CD4-positive, alpha-beta memory T cell (primary cell): ENCODE results near the gene ANKRD11. TPM values are rescaled to one million over a fixed set of nuclear protein-coding genes. Genes with fewer than 3 reads are reported as not detected.
A peak's percentile ranks its signal among the peaks of the same experiment; 100 is the strongest.

Experiments used
- CTCF ChIA-PET: fragments of 350-600 bp; sonication (Branson Sonifier 250); formaldehyde crosslinking; loops from one replicate; lab custom pipeline; 2021; ENCODE audit warnings: inconsistent platforms; ENCODE audit not compliant: partially characterized antibody; lab: Charles Lee
- POLR2A ChIA-PET: fragments of 350-600 bp; sonication (Branson Sonifier 250); formaldehyde crosslinking; loops from one replicate; lab custom pipeline; 2021; ENCODE audit not compliant: partially characterized antibody; lab: Charles Lee
- DNase-seq, 5 donors: peaks; one replicate each; pipeline versions ENCODE4 v3.0.0 to v3.0.0-alpha.2; 2020 to 2022; ENCODE audit warnings: mixed read lengths in 1 of 5
- H3K27ac ChIP-seq: one replicate; pipeline ENCODE4 v1.7.0; 2013; ENCODE audit warnings: low read depth, low read length
- H3K27me3 ChIP-seq: 2 replicates; pipeline ENCODE4 v1.7.0; 2013; ENCODE audit warnings: mild to moderate bottlenecking, low read length, moderate library complexity; ENCODE audit not compliant: insufficient read depth
- H3K36me3 ChIP-seq: 2 replicates; pipeline ENCODE4 v1.7.0; 2013; ENCODE audit warnings: mild to moderate bottlenecking, low read length, moderate library complexity; ENCODE audit not compliant: insufficient read depth
- H3K4me1 ChIP-seq: 2 replicates; pipeline ENCODE4 v1.7.0; 2013; ENCODE audit warnings: mild to moderate bottlenecking, low read length, moderate library complexity; ENCODE audit not compliant: insufficient read depth
- H3K4me3 ChIP-seq, 2 donors: one replicate each; pipeline ENCODE4 v1.7.0; 2013; ENCODE audit warnings: low read length in 2 of 2, mild to moderate bottlenecking in 1 of 2
- H3K9me3 ChIP-seq, 2 donors: one replicate each; pipeline ENCODE4 v1.7.0; 2013; ENCODE audit warnings: low read length in 2 of 2, control low read depth in 1 of 2; ENCODE audit not compliant: control insufficient read depth in 1 of 2
- H3K27ac Mint-ChIP-seq, 7 donors: one replicate each; pipeline ENCODE4 v1.8.0; 2020 to 2021; ENCODE audit warnings: mixed read lengths in 7 of 7, mild to moderate bottlenecking in 6 of 7, inconsistent platforms in 3 of 7, moderate library complexity in 3 of 7
- H3K27me3 Mint-ChIP-seq, 2 donors: one replicate each; pipeline ENCODE4 v1.8.0; 2020 to 2021; ENCODE audit warnings: mixed read lengths in 2 of 2
- H3K36me3 Mint-ChIP-seq, 2 donors: one replicate each; pipeline ENCODE4 v1.8.0; 2020 to 2021; ENCODE audit warnings: mixed read lengths in 2 of 2, inconsistent platforms in 1 of 2, mild to moderate bottlenecking in 1 of 2
- H3K4me1 Mint-ChIP-seq, 4 donors: one replicate each; pipeline ENCODE4 v1.8.0; 2020 to 2021; ENCODE audit warnings: mixed read lengths in 4 of 4, mild to moderate bottlenecking in 1 of 4
- H3K4me3 Mint-ChIP-seq, 8 donors: one replicate each; pipeline ENCODE4 v1.8.0; 2020 to 2021; ENCODE audit warnings: mixed read lengths in 8 of 8, mild to moderate bottlenecking in 7 of 8, moderate library complexity in 6 of 8, inconsistent platforms in 3 of 8
- H3K9me3 Mint-ChIP-seq, 8 donors: one replicate each; pipeline ENCODE4 v1.8.0; 2020 to 2021; ENCODE audit warnings: mixed read lengths in 8 of 8, mild to moderate bottlenecking in 5 of 8, inconsistent platforms in 3 of 8, moderate library complexity in 1 of 8
- intact Hi-C: fragments of 100-400 bp; cut with micrococcal nuclease; formaldehyde crosslinking; loops from one replicate; pipeline ENCODE4 v1.15.1; 2023
- polyA plus RNA-seq, 2 donors: library from polyadenylated mRNA; unstranded; fragments of 300-500 nt; fragmentation: Illumina TruSeq; gene quantifications; one replicate each; pipeline ENCODE4 v1.2.3, GENCODE V29; 2021
- total RNA-seq, 2 experiments: library from RNA; stranded (reverse); gene quantifications; one replicate each; pipeline ENCODE4 v1.2.3, GENCODE V29; 2021

The ANKRD11 gene
- total and polyA plus RNA-seq, 4 experiments from 2014 or later, result 3.9 to 246 (median 140) TPM

GRCh38 chr16:89359264-89360147, 130.9 kb downstream of the ANKRD11 start:
- Mint-ChIP-seq H3K9me3 (peaks cover 0 to 2% (median 0%) of the 10 kb centered on the region in 8 donors), H3K27ac (peak overlapping the region; percentile 83 to 94 (median 90)), H3K4me3 (peak overlapping the region; percentile 20 to 86 (median 80)), H3K4me1 (peaks cover 76 to 96% (median 86%) of the 10 kb centered on the region in 4 donors), H3K36me3 (peaks cover 5 to 15% of the 10 kb centered on the region in 2 donors), H3K27me3 (no peaks in the 10 kb centered on the region)
- Histone ChIP-seq H3K9me3 (no peaks in the 10 kb centered on the region), H3K4me1 (peaks cover 95% of the 10 kb centered on the region), H3K36me3 (peaks cover 3% of the 10 kb centered on the region), H3K4me3 (no peak overlapping the region), H3K27me3 (no peaks in the 10 kb centered on the region), H3K27ac (peak overlapping the region; percentile 60)
- no peak for DNase-seq
- CTCF ChIA-PET, result interaction anchor here (1.3 to 1.4 kb wide), 2 partner anchors 71 to 197 kb away, joined by 3 read pairs; no protein-coding TSS in a partner anchor
- POLR2A ChIA-PET, result interaction anchor here (1.1 to 3.0 kb wide), 7 partner anchors 8 to 146 kb away, joined by 3 to 13 read pairs (median 4); no protein-coding TSS in a partner anchor
- intact Hi-C loops, result loop anchor here (2.0 to 5.0 kb wide), 3 partner anchors 49 to 149 kb away; partner anchors contain the start of gene SPG7

GRCh38 chr16:89358030-89359005, 132.0 kb downstream of the ANKRD11 start:
- H3K4me3 ChIP-seq, result peak overlapping the region in 1 of 2 donors; percentile 5
- no peaks in the 10 kb centered on the region for H3K27me3 Mint-ChIP-seq
- ChIA-PET POLR2A (interaction anchor here (0.6 to 2.4 kb wide), 11 partner anchors 9 to 150 kb away, joined by 3 to 13 read pairs (median 4); partner anchors contain the start of gene SPG7), CTCF (interaction anchor here (0.9 to 1.5 kb wide), 4 partner anchors 10 to 198 kb away, joined by 3 to 4 read pairs (median 4); no protein-coding TSS in a partner anchor)
- peak overlapping the region; percentile 83 to 94 (median 90) for H3K27ac Mint-ChIP-seq
- peaks cover 69 to 95% (median 83%) of the 10 kb centered on the region in 4 donors for H3K4me1 Mint-ChIP-seq
- intact Hi-C loops, result no loop called here
- H3K9me3 Mint-ChIP-seq, result peaks cover 0 to 2% (median 0%) of the 10 kb centered on the region in 8 donors
- H3K4me1 ChIP-seq, result peaks cover 92% of the 10 kb centered on the region
- peak overlapping the region; percentile 60 for H3K27ac ChIP-seq
- H3K36me3 ChIP-seq, result peaks cover 3% of the 10 kb centered on the region
- H3K4me3 Mint-ChIP-seq, result peak overlapping the region; percentile 73 to 86 (median 80)
- H3K9me3 ChIP-seq, result no peaks in the 10 kb centered on the region
- no peaks in the 10 kb centered on the region for H3K27me3 ChIP-seq
- H3K36me3 Mint-ChIP-seq, result peaks cover 5 to 15% of the 10 kb centered on the region in 2 donors
- peak; percentile 54 to 78 (median 66) for DNase-seq

DNA sequence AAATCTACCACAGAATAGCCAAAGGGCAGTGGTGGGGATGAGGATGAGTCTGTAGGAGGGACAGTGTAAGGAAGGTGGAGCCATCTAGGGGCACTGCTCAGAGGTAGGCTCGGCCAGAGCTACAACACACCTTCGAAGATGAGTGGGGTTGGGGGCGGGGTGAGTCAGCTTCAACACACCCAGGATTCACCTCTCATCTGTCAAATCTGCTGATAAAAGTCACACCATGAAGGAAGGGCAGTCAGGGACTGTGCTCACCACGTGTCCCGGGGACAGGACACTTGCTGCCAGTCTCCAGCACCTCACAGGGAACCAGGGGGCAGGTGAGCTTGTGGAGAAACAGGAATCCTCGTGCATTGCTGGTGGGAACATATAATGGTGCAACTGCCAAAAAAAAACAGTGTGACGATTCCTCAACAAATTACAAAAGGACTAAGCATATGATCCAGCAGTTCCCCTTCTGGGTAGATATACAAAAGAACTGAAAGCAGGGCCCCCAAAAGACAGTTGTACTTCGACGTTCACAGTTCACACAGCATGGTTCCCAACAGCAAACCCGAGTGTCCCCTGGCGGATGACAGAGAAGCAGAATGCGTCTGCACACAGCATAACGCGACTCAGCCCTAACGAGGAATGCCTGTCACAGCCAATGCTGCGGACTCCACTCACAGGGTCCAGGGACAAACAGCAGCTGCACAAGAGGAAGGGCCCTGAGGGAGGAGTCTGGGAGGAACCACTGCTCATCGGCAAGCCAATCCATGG, 133.1 kb downstream of the ANKRD11 start:
- no peak overlapping the region for H3K4me3 ChIP-seq
- DNase-seq, result no peak
- intact Hi-C loops, result no loop called here

GRCh38 chr16:89355686-89356085, 134.7 kb downstream of the ANKRD11 start:
- no peak for DNase-seq
- H3K4me3 Mint-ChIP-seq, result peak overlapping the region in 1 of 8 donors; percentile 49
- POLR2A ChIA-PET, result no interaction called here

More for the DNA sequence above, 133.1 kb downstream of the ANKRD11 start:
- no peaks in the 10 kb centered on the region for H3K27me3 Mint-ChIP-seq
- peaks cover 5 to 19% of the 10 kb centered on the region in 2 donors for H3K36me3 Mint-ChIP-seq
- CTCF ChIA-PET, result interaction anchor here (1.2 to 1.5 kb wide), 2 partner anchors 68 to 132 kb away, joined by 3 to 4 read pairs; no protein-coding TSS in a partner anchor
- Histone ChIP-seq H3K9me3 (no peaks in the 10 kb centered on the region), H3K36me3 (peaks cover 3% of the 10 kb centered on the region), H3K4me1 (peaks cover 88% of the 10 kb centered on the region), H3K27ac (peak overlapping the region; percentile 60), H3K27me3 (no peaks in the 10 kb centered on the region)
- peaks cover 0 to 2% (median 0%) of the 10 kb centered on the region in 8 donors for H3K9me3 Mint-ChIP-seq
- POLR2A ChIA-PET, result interaction anchor here (1.0 to 2.4 kb wide), 3 partner anchors 8 to 42 kb away, joined by 3 to 13 read pairs (median 4); no protein-coding TSS in a partner anchor
- H3K27ac Mint-ChIP-seq, result peak overlapping the region; percentile 75 to 90 (median 87)
- peaks cover 68 to 95% (median 83%) of the 10 kb centered on the region in 4 donors for H3K4me1 Mint-ChIP-seq
- H3K4me3 Mint-ChIP-seq, result peak overlapping the region in 7 of 8 donors; percentile 40 to 86 (median 80)

GRCh38 chr16:89355007-89355406, 135.4 kb downstream of the ANKRD11 start:
- H3K9me3 Mint-ChIP-seq, result no peaks in the 10 kb centered on the region
- Histone ChIP-seq H3K9me3 (no peaks in the 10 kb centered on the region), H3K4me3 (no peak overlapping the region), H3K4me1 (peaks cover 88% of the 10 kb centered on the region), H3K36me3 (peaks cover 3% of the 10 kb centered on the region), H3K27ac (no peak overlapping the region), H3K27me3 (no peaks in the 10 kb centered on the region)
- H3K27ac Mint-ChIP-seq, result peak overlapping the region in 3 of 7 donors; percentile 53 to 82 (median 57)
- no peaks in the 10 kb centered on the region for H3K27me3 Mint-ChIP-seq
- H3K4me3 Mint-ChIP-seq, result no peak overlapping the region
- no peak for DNase-seq
- intact Hi-C loops, result no loop called here
- H3K36me3 Mint-ChIP-seq, result peaks cover 5 to 28% of the 10 kb centered on the region in 2 donors
- H3K4me1 Mint-ChIP-seq, result peaks cover 63 to 95% (median 82%) of the 10 kb centered on the region in 4 donors
- POLR2A ChIA-PET, result no interaction called here
- CTCF ChIA-PET, result no interaction called here

More at GRCh38 chr16:89355686-89356085, 134.7 kb downstream of the ANKRD11 start:
- Mint-ChIP-seq H3K27me3 (no peaks in the 10 kb centered on the region), H3K4me1 (peaks cover 62 to 95% (median 81%) of the 10 kb centered on the region in 4 donors), H3K9me3 (no peaks in the 10 kb centered on the region), H3K36me3 (peaks cover 5 to 25% of the 10 kb centered on the region in 2 donors), H3K27ac (peak overlapping the region in 6 of 7 donors; percentile 30 to 87 (median 65))
- no peak overlapping the region for H3K27ac ChIP-seq
- peaks cover 88% of the 10 kb centered on the region for H3K4me1 ChIP-seq
- peaks cover 3% of the 10 kb centered on the region for H3K36me3 ChIP-seq
- intact Hi-C loops, result no loop called here
- CTCF ChIA-PET, result no interaction called here
- H3K27me3 ChIP-seq, result no peaks in the 10 kb centered on the region
- no peaks in the 10 kb centered on the region for H3K9me3 ChIP-seq
- no peak overlapping the region for H3K4me3 ChIP-seq

- Mint-ChIP-seq H3K4me1 (peaks cover 63 to 95% (median 83%) of the 10 kb centered on the region in 4 donors), H3K27me3 (no peaks in the 10 kb centered on the region), H3K36me3 (peaks cover 5 to 28% of the 10 kb centered on the region in 2 donors), H3K27ac (peak overlapping the region in 1 of 7 donors; percentile 57), H3K4me3 (peak overlapping the region in 2 of 8 donors; percentile 0 to 12), H3K9me3 (no peaks in the 10 kb centered on the region)
- Histone ChIP-seq H3K27ac (no peak overlapping the region), H3K4me1 (peaks cover 88% of the 10 kb centered on the region), H3K9me3 (no peaks in the 10 kb centered on the region), H3K36me3 (peaks cover 3% of the 10 kb centered on the region), H3K4me3 (no peak overlapping the region), H3K27me3 (no peaks in the 10 kb centered on the region)
- CTCF ChIA-PET, result no interaction called here
- intact Hi-C loops, result no loop called here
- POLR2A ChIA-PET, result no interaction called here
- no peak for DNase-seq
Measured at GRCh38 chr16:89354325-89354724, 136.0 kb downstream of the ANKRD11 start.
